Mesendoderm (in vitro differentiated cells): ENCODE measurements around the gene EIF4G1.

ENCODE experiments used
- DNase-seq: peaks from one replicate; pipeline ENCODE4 v3.0.0; 2013
- H2AK5ac ChIP-seq: 2 replicates; pipeline ENCODE4 v1.6.1; 2013; ENCODE audit warnings: low read length, inconsistent platforms
- H2BK120ac ChIP-seq: 2 replicates; pipeline ENCODE4 v1.6.1; 2013; ENCODE audit warnings: low read depth, mild to moderate bottlenecking, low read length, moderate library complexity, mixed read lengths
- H2BK15ac ChIP-seq: replicated peaks from 2 replicates; pipeline ENCODE4 v1.6.1; 2013; ENCODE audit warnings: low read depth, mild to moderate bottlenecking, moderate library complexity
- H2BK5ac ChIP-seq: 2 replicates; pipeline ENCODE4 v1.6.1; 2013; ENCODE audit warnings: low read length, inconsistent platforms
- H3K18ac ChIP-seq: 2 replicates; pipeline ENCODE4 v1.6.1; 2013; ENCODE audit warnings: mild to moderate bottlenecking, low read length, mixed read lengths
- H3K23ac ChIP-seq: one replicate; pipeline ENCODE4 v1.6.1; 2013; ENCODE audit warnings: low read length
- H3K27ac ChIP-seq: 2 replicates; pipeline ENCODE4 v1.5.1; 2013; ENCODE audit warnings: low read depth, mild to moderate bottlenecking, inconsistent platforms, low read length, moderate library complexity
- H3K27me3 ChIP-seq: 2 replicates; pipeline ENCODE4 v1.6.1; 2013; ENCODE audit warnings: low read length, control low read depth, mild to moderate bottlenecking, inconsistent platforms; ENCODE audit not compliant: insufficient read depth, poor library complexity
- H3K36me3 ChIP-seq: 2 replicates; pipeline ENCODE4 v1.6.1; 2013; ENCODE audit warnings: low read length, inconsistent platforms; ENCODE audit not compliant: control insufficient read depth, insufficient read depth
- H3K4ac ChIP-seq: one replicate; pipeline ENCODE4 v1.6.1; 2013; ENCODE audit warnings: low read depth, mild to moderate bottlenecking, low read length, moderate library complexity
- H3K4me1 ChIP-seq: 2 replicates; pipeline ENCODE4 v1.6.1; 2013; ENCODE audit warnings: low read depth, low read length, inconsistent platforms; ENCODE audit not compliant: control insufficient read depth
- H3K4me2 ChIP-seq: 2 replicates; pipeline ENCODE4 v1.6.1; 2013; ENCODE audit warnings: low read length
- H3K4me3 ChIP-seq: 2 replicates; pipeline ENCODE4 v1.5.1; 2013; ENCODE audit warnings: mild to moderate bottlenecking, low read length
- H3K56ac ChIP-seq: one replicate; pipeline ENCODE4 v1.6.1; 2013; ENCODE audit warnings: low read length
- H3K79me1 ChIP-seq: 2 replicates; pipeline ENCODE4 v1.6.1; 2013; ENCODE audit warnings: low read length, inconsistent platforms
- H3K79me2 ChIP-seq: 2 replicates; pipeline ENCODE4 v1.6.1; 2013; ENCODE audit warnings: mild to moderate bottlenecking, low read length; ENCODE audit not compliant: control insufficient read depth, insufficient read depth
- H3K9ac ChIP-seq: 2 replicates; pipeline ENCODE4 v1.6.1; 2013; ENCODE audit warnings: low read length, inconsistent platforms
- H4K5ac ChIP-seq: one replicate; pipeline ENCODE4 v1.6.1; 2013; ENCODE audit warnings: low read length
- H4K8ac ChIP-seq: one replicate; pipeline ENCODE4 v1.6.1; 2013; ENCODE audit warnings: low read depth, mild to moderate bottlenecking, control low read depth, low read length, moderate library complexity
- WGBS: extraction: QIAGEN DNeasy Blood & Tissue Kit; methylation state at CpG from one replicate; pipeline ENCODE4 v1.1.7; 2013; ENCODE audit warnings: low lambda C conversion rate, missing lambda C conversion rate; ENCODE audit not compliant: insufficient coverage; ENCODE audit errors: extremely low coverage; 5-methylcytosine and 5-hydroxymethylcytosine counted together

Gene EIF4G1

GRCh38 chr3:184336547-184337398, 22.4 kb downstream of the EIF4G1 start:
- Histone ChIP-seq H4K8ac (no peak overlapping the region), H2BK15ac (no peak overlapping the region), H2BK5ac (no peak overlapping the region), H4K5ac (no peak overlapping the region), H3K56ac (peak overlapping the region; percentile 95), H3K27ac (peak overlapping the region; percentile 87), H3K23ac (peak overlapping the region; percentile 74), H3K27me3 (no peaks in the 10 kb centered on the region), H2AK5ac (peak overlapping the region; percentile 64), H3K4me2 (peak overlapping the region; percentile 86), H3K4me1 (peaks cover 3% of the 10 kb centered on the region), H3K9ac (peak overlapping the region; percentile 90), H3K79me1 (peaks cover 3% of the 10 kb centered on the region), H3K36me3 (peaks cover 13% of the 10 kb centered on the region), H3K18ac (peak overlapping the region; percentile 64), H3K4ac (peak overlapping the region; percentile 11), H2BK120ac (no peak overlapping the region), H3K4me3 (peak overlapping the region; percentile 80), H3K79me2 (no peaks in the 10 kb centered on the region)
- whole genome bisulfite sequencing = no CpG with 5 or more reads among the region's 17 CpGs
- DNase-seq = peak; percentile 89

- Histone ChIP-seq H3K18ac (peak within 1 kb of the TSS; percentile 64), H3K4me3 (peak within 1 kb of the TSS; percentile 80), H3K79me2 (no peaks in the 10 kb centered on the region), H4K5ac (no peak within 1 kb of the TSS), H2BK15ac (no peak within 1 kb of the TSS), H3K23ac (peak within 1 kb of the TSS; percentile 74), H3K4me2 (peak within 1 kb of the TSS; percentile 86), H3K56ac (peak within 1 kb of the TSS; percentile 95), H3K9ac (peak within 1 kb of the TSS; percentile 90), H4K8ac (no peak within 1 kb of the TSS), H3K4me1 (peaks cover 3% of the 10 kb centered on the region), H3K79me1 (peaks cover 3% of the 10 kb centered on the region), H3K4ac (peak within 1 kb of the TSS; percentile 11), H2AK5ac (peak within 1 kb of the TSS; percentile 64), H2BK120ac (no peak within 1 kb of the TSS), H3K27ac (peak within 1 kb of the TSS; percentile 87), H2BK5ac (no peak within 1 kb of the TSS), H3K36me3 (peaks cover 8% of the 10 kb centered on the region), H3K27me3 (no peaks in the 10 kb centered on the region)
- DNase-seq = no peak
- no CpG with 5 or more reads among the region's 6 CpGs for WGBS
These were observed 23.0 kb downstream of the EIF4G1 start, which contains the start of gene FAM131A for GRCh38 chr3:184337399-184337714. Gene FAM131A, plus strand, starts transcription at chr3:184337600. Its CDS starts 31 bp downstream, at chr3:184337631.

GRCh38 chr3:184337981-184338380, 23.6 kb downstream of the EIF4G1 start:
- Histone ChIP-seq H3K36me3 (peaks cover 7% of the 10 kb centered on the region), H3K56ac (no peak overlapping the region), H3K27me3 (no peaks in the 10 kb centered on the region), H3K4me1 (peaks cover 3% of the 10 kb centered on the region), H3K18ac (no peak overlapping the region), H3K23ac (no peak overlapping the region), H2BK15ac (no peak overlapping the region), H3K79me2 (no peaks in the 10 kb centered on the region), H3K4me3 (no peak overlapping the region), H3K4ac (no peak overlapping the region), H2AK5ac (no peak overlapping the region), H4K5ac (no peak overlapping the region), H3K79me1 (peaks cover 3% of the 10 kb centered on the region), H2BK120ac (no peak overlapping the region), H3K9ac (no peak overlapping the region), H2BK5ac (no peak overlapping the region), H3K27ac (no peak overlapping the region), H3K4me2 (no peak overlapping the region), H4K8ac (no peak overlapping the region)
- WGBS = no CpG with 5 or more reads among the region's 7 CpGs
- DNase-seq = no peak

- no peak overlapping the region for H3K23ac ChIP-seq
- H3K4me1 ChIP-seq = peaks cover 3% of the 10 kb centered on the region
- H3K18ac ChIP-seq = no peak overlapping the region
- H2BK120ac ChIP-seq = no peak overlapping the region
- H3K4me3 ChIP-seq = no peak overlapping the region
- H3K27ac ChIP-seq = no peak overlapping the region
- H4K5ac ChIP-seq = no peak overlapping the region
- no peaks in the 10 kb centered on the region for H3K79me2 ChIP-seq
- no CpG with 5 or more reads among the region's 37 CpGs for WGBS
- H3K27me3 ChIP-seq = no peaks in the 10 kb centered on the region
- H3K36me3 ChIP-seq = peaks cover 7% of the 10 kb centered on the region
- H3K56ac ChIP-seq = no peak overlapping the region
- peaks cover 3% of the 10 kb centered on the region for H3K79me1 ChIP-seq
- H3K4me2 ChIP-seq = no peak overlapping the region
- H4K8ac ChIP-seq = no peak overlapping the region
- no peak overlapping the region for H2AK5ac ChIP-seq
- no peak overlapping the region for H3K4ac ChIP-seq
- H2BK15ac ChIP-seq = no peak overlapping the region
- no peak overlapping the region for H3K9ac ChIP-seq
- DNase-seq = peak; percentile 93
- H2BK5ac ChIP-seq = no peak overlapping the region
These were observed 24.1 kb downstream of the EIF4G1 start for GRCh38 chr3:184338511-184338945.

- H4K8ac ChIP-seq = no peak overlapping the region
- H3K4ac ChIP-seq = no peak overlapping the region
- H3K27ac ChIP-seq = no peak overlapping the region
- H3K79me1 ChIP-seq = peaks cover 3% of the 10 kb centered on the region
- H2BK15ac ChIP-seq = no peak overlapping the region
- H3K4me1 ChIP-seq = peaks cover 3% of the 10 kb centered on the region
- H2BK120ac ChIP-seq = no peak overlapping the region
- H3K18ac ChIP-seq = no peak overlapping the region
- no peak overlapping the region for H2BK5ac ChIP-seq
- H3K9ac ChIP-seq = no peak overlapping the region
- no peak for DNase-seq
- H3K23ac ChIP-seq = no peak overlapping the region
- H2AK5ac ChIP-seq = no peak overlapping the region
- WGBS = no CpG with 5 or more reads among the region's 8 CpGs
- H3K4me3 ChIP-seq = no peak overlapping the region
- no peaks in the 10 kb centered on the region for H3K27me3 ChIP-seq
- no peak overlapping the region for H3K56ac ChIP-seq
- peaks cover 5% of the 10 kb centered on the region for H3K36me3 ChIP-seq
- no peak overlapping the region for H4K5ac ChIP-seq
- no peaks in the 10 kb centered on the region for H3K79me2 ChIP-seq
- H3K4me2 ChIP-seq = no peak overlapping the region
These were observed 24.6 kb downstream of the EIF4G1 start for GRCh38 chr3:184339001-184339400.
